Chondrocyte (in vitro differentiated cells): ENCODE results near the gene PXMP2. TPM values are rescaled to one million over a fixed set of nuclear protein-coding genes. Genes with fewer than 3 reads are reported as not detected.
A peak's percentile ranks its signal among the peaks of the same experiment; 100 is the strongest.

Experiments used
- DNase-seq: peaks from one replicate; pipeline ENCODE4 v3.0.0; 2021; ENCODE audit warnings: mixed read lengths, low spot score
- H3K27ac Mint-ChIP-seq: one replicate; pipeline ENCODE4 v1.8.0; 2021; ENCODE audit warnings: mild to moderate bottlenecking, moderate library complexity, mixed read lengths; ENCODE audit not compliant: unreplicated experiment
- H3K27me3 Mint-ChIP-seq: 2 replicates; pipeline ENCODE4 v1.8.0; 2021; ENCODE audit warnings: low read depth, mixed read lengths
- H3K36me3 Mint-ChIP-seq: 2 replicates; pipeline ENCODE4 v1.8.0; 2021; ENCODE audit warnings: low read depth, mixed read lengths
- H3K4me1 Mint-ChIP-seq: 2 replicates; pipeline ENCODE4 v1.8.0; 2021; ENCODE audit warnings: low read depth, mild to moderate bottlenecking, mixed read lengths
- H3K4me3 Mint-ChIP-seq: one replicate; pipeline ENCODE4 v1.8.0; 2021; ENCODE audit warnings: mild to moderate bottlenecking, moderate library complexity, mixed read lengths; ENCODE audit not compliant: unreplicated experiment
- H3K9me3 Mint-ChIP-seq: 2 replicates; pipeline ENCODE4 v1.8.0; 2021; ENCODE audit warnings: low read depth, mixed read lengths
- CTCF ChIP-seq: fragments of 200-600 bp; sonication (generic); IDR thresholded peaks from 2 replicates; pipeline ENCODE4 v1.5.0; 2021; ENCODE audit warnings: antibody characterized with exemption, mild to moderate bottlenecking, moderate library complexity
- total RNA-seq: library from RNA; stranded (reverse); gene quantifications from 3 replicates; pipeline ENCODE4 v1.2.1, GENCODE V29; 2021

Gene PXMP2
- total RNA-seq, 1 donor from 2014 or later, result 19.0 TPM

DNA sequence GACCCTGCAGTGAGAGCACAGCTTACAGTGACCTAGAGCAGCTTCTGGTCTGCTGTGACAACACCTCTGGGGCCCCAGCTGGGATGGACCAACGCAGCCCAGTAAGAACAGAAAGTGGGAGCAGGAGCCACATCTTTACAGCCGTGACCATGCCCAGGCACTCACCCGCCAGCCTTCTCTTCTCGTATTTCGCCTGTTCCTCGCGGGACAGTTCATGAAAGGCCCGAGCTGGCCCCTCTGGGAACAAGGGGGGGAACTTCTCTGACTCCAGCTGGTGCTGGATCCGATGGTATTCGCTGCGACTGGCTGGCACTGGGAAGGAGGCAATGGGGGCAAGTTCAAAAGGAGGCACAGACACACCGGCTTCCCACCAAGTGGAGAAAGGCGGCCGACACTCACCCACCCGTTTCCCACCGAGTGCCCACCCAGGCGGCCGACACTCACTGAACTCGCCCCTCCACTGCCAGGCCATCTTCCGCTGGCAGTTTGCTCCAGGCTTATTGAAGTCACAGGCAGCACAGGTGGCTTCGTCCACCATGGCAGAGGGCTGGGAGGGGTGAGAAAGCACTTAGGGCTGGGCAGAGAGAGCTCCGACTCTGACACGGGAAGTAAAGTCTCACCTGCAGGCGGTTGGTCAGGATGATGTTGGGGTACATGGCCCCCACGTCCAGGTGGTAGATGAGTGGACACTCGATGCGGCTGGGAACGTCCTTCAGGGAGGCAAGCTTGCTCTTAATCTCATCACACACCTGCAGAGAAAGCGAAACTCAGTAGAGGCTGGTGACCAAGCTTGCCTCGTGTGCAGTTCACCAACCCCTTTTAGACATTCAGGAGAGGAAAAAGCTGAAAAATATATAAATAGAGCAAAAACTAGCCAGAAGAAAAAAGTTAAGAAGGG is 18.9 kb upstream of the PXMP2 start:
- Mint-ChIP-seq H3K36me3 (peaks cover 44% of the 10 kb centered on the region), H3K4me3 (no peak overlapping the region), H3K27me3 (no peaks in the 10 kb centered on the region), H3K4me1 (no peaks in the 10 kb centered on the region), H3K27ac (no peak overlapping the region), H3K9me3 (no peaks in the 10 kb centered on the region)
- no peak for TF ChIP-seq CTCF
- DNase-seq, result peak; percentile 51

GRCh38 chr12:132669166-132669879 is 18.1 kb upstream of the PXMP2 start:
- H3K4me3 Mint-ChIP-seq, result no peak overlapping the region
- no peaks in the 10 kb centered on the region for H3K9me3 Mint-ChIP-seq
- peaks cover 40% of the 10 kb centered on the region for H3K36me3 Mint-ChIP-seq
- no peaks in the 10 kb centered on the region for H3K27me3 Mint-ChIP-seq
- peak; percentile 46 for DNase-seq
- no peak for TF ChIP-seq CTCF
- no peaks in the 10 kb centered on the region for H3K4me1 Mint-ChIP-seq
- no peak overlapping the region for H3K27ac Mint-ChIP-seq

GRCh38 chr12:132672116-132672515 is 15.3 kb upstream of the PXMP2 start:
- no peak for TF ChIP-seq CTCF
- Mint-ChIP-seq H3K36me3 (peaks cover 30% of the 10 kb centered on the region), H3K27ac (no peak overlapping the region), H3K4me1 (no peaks in the 10 kb centered on the region), H3K9me3 (no peaks in the 10 kb centered on the region), H3K4me3 (no peak overlapping the region), H3K27me3 (no peaks in the 10 kb centered on the region)
- DNase-seq, result no peak

DNA sequence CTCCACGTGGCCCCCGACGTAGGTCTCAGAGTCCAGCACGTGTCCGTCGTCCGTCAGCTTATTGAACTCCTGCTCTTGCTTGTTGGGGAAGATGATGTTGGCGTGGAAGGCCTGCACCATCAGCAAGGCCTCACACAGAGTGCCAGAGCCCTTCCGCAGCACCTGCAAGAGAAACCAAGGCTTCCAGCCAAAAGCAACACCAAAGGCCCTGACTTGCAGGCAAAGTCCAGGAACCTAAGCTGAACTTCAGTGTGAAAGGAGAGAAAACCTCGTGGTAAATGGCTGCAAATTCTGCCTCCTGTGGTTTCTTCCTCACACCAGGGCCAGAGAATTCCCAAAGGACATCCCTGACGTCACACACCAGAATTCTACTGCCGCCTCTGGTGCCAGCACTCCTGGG is 14.7 kb upstream of the PXMP2 start:
- Mint-ChIP-seq H3K9me3 (no peaks in the 10 kb centered on the region), H3K27me3 (no peaks in the 10 kb centered on the region)
- peak; percentile 44 for DNase-seq

More for the DNA sequence above, 14.7 kb upstream of the PXMP2 start:
- Mint-ChIP-seq H3K4me1 (no peaks in the 10 kb centered on the region), H3K4me3 (no peak overlapping the region), H3K27ac (no peak overlapping the region), H3K36me3 (peaks cover 30% of the 10 kb centered on the region)
- no peak for TF ChIP-seq CTCF
